IPS-15b (cell line): ENCODE data around the gene MFNG.

Experiments
- H3K27me3 ChIP-seq: one replicate; pipeline ENCODE4 v1.6.1; 2013; ENCODE audit warnings: low read length; ENCODE audit not compliant: control insufficient read depth, insufficient read depth
- H3K36me3 ChIP-seq: one replicate; pipeline ENCODE4 v1.6.1; 2013; ENCODE audit warnings: low read length; ENCODE audit not compliant: control insufficient read depth, insufficient read depth
- H3K4me1 ChIP-seq: one replicate; pipeline ENCODE4 v1.6.1; 2013; ENCODE audit warnings: mild to moderate bottlenecking, low read length; ENCODE audit not compliant: control insufficient read depth, insufficient read depth
- H3K4me3 ChIP-seq: one replicate; pipeline ENCODE4 v1.5.1; 2013; ENCODE audit warnings: low read depth, low read length
- H3K9ac ChIP-seq: one replicate; pipeline ENCODE4 v1.6.1; 2013; ENCODE audit warnings: low read depth, mild to moderate bottlenecking, low read length
- H3K9me3 ChIP-seq: one replicate; pipeline ENCODE4 v1.6.1; 2013; ENCODE audit warnings: mild to moderate bottlenecking, low read length; ENCODE audit not compliant: control insufficient read depth, insufficient read depth

MFNG gene

GRCh38 chr22:37500745-37501609 lies 14.8 kb upstream of the MFNG start:
- H3K4me1 ChIP-seq = peaks cover 8% of the 10 kb centered on the region
- no peaks in the 10 kb centered on the region for H3K27me3 ChIP-seq
- H3K36me3 ChIP-seq = peaks cover 5% of the 10 kb centered on the region
- no peak overlapping the region for H3K4me3 ChIP-seq
- no peaks in the 10 kb centered on the region for H3K9me3 ChIP-seq
- no peak overlapping the region for H3K9ac ChIP-seq

GRCh38 chr22:37499789-37500540 lies 13.8 kb upstream of the MFNG start:
- no peak overlapping the region for H3K4me3 ChIP-seq
- H3K27me3 ChIP-seq = no peaks in the 10 kb centered on the region
- peaks cover 8% of the 10 kb centered on the region for H3K4me1 ChIP-seq
- H3K36me3 ChIP-seq = peaks cover 5% of the 10 kb centered on the region
- no peak overlapping the region for H3K9ac ChIP-seq
- no peaks in the 10 kb centered on the region for H3K9me3 ChIP-seq

- no peak overlapping the region for H3K9ac ChIP-seq
- no peak overlapping the region for H3K4me3 ChIP-seq
- H3K4me1 ChIP-seq = peaks cover 8% of the 10 kb centered on the region
- no peaks in the 10 kb centered on the region for H3K27me3 ChIP-seq
- no peaks in the 10 kb centered on the region for H3K9me3 ChIP-seq
- H3K36me3 ChIP-seq = peaks cover 2% of the 10 kb centered on the region
Observed at GRCh38 chr22:37499027-37499707, 13.0 kb upstream of the MFNG start.

DNA sequence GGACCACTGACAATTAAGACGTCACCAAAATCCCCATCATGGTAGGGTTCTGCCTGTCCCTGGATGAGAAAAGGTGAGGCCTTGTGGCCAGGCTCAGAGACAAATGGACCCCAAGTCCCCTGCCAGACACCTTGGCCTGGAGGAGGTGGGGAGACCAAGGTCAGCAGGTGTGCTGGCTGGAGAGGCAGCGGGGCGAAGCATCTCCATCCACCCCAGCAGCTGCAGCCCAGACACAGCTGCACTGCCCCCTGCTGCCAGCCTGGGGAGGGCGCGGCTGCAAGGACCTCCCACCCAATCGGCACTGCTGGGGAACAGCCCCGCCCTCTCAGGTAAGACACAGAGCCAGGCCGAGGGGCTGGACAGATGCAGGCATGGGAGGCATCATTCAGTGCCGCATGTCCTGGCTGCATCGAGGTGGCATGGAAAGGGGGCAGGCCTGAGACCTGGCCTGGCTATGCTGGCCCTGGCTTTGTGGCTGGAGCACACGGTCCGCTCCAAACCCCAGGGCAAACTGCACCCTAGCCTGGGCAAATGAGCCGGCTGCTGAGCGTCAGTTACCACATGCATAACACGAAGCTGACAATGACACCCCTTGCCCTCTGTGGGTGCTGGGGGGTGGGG lies 12.2 kb upstream of the MFNG start:
- Histone ChIP-seq H3K9me3 (no peaks in the 10 kb centered on the region), H3K9ac (no peak overlapping the region), H3K36me3 (no peaks in the 10 kb centered on the region), H3K27me3 (no peaks in the 10 kb centered on the region), H3K4me3 (no peak overlapping the region), H3K4me1 (peaks cover 8% of the 10 kb centered on the region)

- Histone ChIP-seq H3K36me3 (no peaks in the 10 kb centered on the region), H3K9me3 (no peaks in the 10 kb centered on the region), H3K4me3 (no peak overlapping the region), H3K27me3 (no peaks in the 10 kb centered on the region), H3K9ac (no peak overlapping the region), H3K4me1 (peaks cover 9% of the 10 kb centered on the region)
Observed at GRCh38 chr22:37497062-37497599, 10.9 kb upstream of the MFNG start.

DNA sequence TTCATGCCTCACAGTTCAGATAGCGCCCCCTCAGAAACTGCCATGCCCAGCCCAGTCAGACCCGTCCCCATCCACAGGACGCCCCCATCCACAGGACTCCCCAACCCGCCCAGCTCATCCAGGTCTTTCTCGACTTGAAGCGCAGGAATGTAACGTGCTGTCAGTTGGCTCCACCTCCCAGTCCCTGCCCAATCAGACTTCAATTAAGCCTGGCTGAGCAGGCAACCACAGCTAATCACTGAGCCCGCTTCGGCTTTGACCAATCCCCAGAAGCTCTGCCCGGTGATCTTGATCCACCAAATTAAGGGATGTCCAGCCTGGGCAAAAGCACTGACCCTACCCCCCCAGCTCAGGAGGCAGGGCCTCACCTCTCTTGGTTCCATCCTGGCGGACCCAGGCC lies 10.5 kb upstream of the MFNG start:
- Histone ChIP-seq H3K36me3 (no peaks in the 10 kb centered on the region), H3K9ac (no peak overlapping the region), H3K4me1 (peaks cover 6% of the 10 kb centered on the region), H3K4me3 (no peak overlapping the region), H3K27me3 (no peaks in the 10 kb centered on the region), H3K9me3 (no peaks in the 10 kb centered on the region)

DNA sequence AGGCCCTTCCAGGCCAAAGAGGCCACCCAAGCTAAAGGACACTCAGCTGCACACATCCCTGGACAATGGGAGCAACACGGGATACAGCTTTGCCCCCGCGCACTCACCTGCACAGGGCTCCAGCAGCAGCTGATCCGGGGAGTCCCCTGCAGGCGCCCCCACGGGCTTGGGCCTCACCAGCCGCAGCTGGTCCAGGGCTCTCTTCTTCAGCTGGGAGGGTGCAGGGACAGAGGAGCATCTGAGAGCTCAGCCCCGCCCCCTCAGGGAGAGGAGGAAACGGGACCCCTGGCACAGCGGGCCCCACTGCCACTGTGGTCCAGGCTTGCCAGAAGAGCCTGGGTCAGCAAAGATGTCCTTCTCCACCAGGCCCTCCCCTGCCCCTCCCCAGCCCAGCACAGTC lies 7.8 kb upstream of the MFNG start:
- Histone ChIP-seq H3K4me3 (no peak overlapping the region), H3K9me3 (no peaks in the 10 kb centered on the region), H3K27me3 (no peaks in the 10 kb centered on the region), H3K9ac (no peak overlapping the region), H3K4me1 (peaks cover 2% of the 10 kb centered on the region), H3K36me3 (peaks cover 4% of the 10 kb centered on the region)

- peaks cover 2% of the 10 kb centered on the region for H3K4me1 ChIP-seq
- peaks cover 4% of the 10 kb centered on the region for H3K36me3 ChIP-seq
- no peaks in the 10 kb centered on the region for H3K27me3 ChIP-seq
- H3K9ac ChIP-seq = no peak overlapping the region
- H3K9me3 ChIP-seq = no peaks in the 10 kb centered on the region
- H3K4me3 ChIP-seq = no peak overlapping the region
Observed at GRCh38 chr22:37492428-37493344, 6.5 kb upstream of the MFNG start.

- Histone ChIP-seq H3K9me3 (no peaks in the 10 kb centered on the region), H3K9ac (no peak overlapping the region), H3K4me3 (no peak overlapping the region), H3K27me3 (no peaks in the 10 kb centered on the region), H3K36me3 (peaks cover 4% of the 10 kb centered on the region), H3K4me1 (peaks cover 2% of the 10 kb centered on the region)
Observed at GRCh38 chr22:37491559-37492427, 5.6 kb upstream of the MFNG start.

DNA sequence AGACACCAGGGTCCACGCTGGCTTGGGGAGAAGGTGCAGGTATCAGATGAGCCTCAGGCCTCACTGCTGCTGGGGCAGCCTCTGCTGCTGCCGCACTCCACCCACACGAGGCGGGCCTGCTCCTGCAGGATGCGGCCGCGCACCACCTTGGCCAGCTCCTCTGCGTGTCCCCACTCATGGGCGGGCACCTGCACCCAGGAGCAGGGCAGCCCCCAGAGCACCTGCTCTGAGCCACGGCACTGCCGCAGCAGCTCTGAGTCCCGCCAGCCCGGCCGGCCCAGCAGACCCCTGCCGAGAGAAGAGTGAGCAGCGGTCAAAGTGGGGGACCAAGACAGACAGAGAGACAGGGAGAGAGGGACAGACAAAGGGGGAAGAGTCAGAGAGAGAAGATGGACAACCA lies 4.9 kb upstream of the MFNG start:
- H3K9me3 ChIP-seq = no peaks in the 10 kb centered on the region
- no peaks in the 10 kb centered on the region for H3K27me3 ChIP-seq
- H3K9ac ChIP-seq = no peak overlapping the region
- H3K4me3 ChIP-seq = no peak overlapping the region
- H3K36me3 ChIP-seq = peaks cover 4% of the 10 kb centered on the region
- peaks cover 6% of the 10 kb centered on the region for H3K4me1 ChIP-seq
